ENCODE measurements around the gene DERL3.

Gene DERL3

GRCh38 chr22:23806837-23807236, 32.0 kb downstream of the DERL3 start:
- in situ Hi-C loops (cut with MboI; ENCODE audit: low sequenced_read_pairs) = no loop called here

DNA sequence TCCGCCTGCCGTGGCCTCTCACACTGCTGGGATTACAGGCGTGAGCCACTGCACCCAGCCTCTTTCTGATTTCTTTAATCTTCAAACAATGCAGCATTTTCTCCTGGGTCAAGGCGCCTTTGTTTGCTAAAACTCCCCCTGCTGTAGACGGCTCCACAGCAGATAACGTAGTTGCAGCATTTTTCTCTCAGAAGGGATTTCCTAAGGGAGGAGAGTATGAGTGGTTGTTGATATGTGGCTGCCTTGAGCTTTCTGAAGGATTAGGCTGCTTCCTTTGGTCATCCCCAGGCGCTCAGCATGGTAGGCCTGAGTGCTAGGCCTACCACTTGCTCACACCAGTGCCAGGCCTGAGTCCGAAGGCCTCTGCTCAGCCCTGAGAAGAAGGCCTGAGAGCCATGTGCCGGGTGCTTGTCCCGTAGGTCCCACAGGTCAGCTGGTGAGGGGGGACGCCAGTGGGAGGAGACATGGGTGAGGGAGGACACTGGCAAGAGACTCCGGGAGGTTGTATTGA, 34.0 kb downstream of the DERL3 start:
- in situ Hi-C loops (cut with MboI; ENCODE audit: low sequenced_read_pairs) = no loop called here

GRCh38 chr22:23803001-23803819, 35.6 kb downstream of the DERL3 start:
- in situ Hi-C loops (cut with MboI; ENCODE audit: low sequenced_read_pairs) = no loop called here

DNA sequence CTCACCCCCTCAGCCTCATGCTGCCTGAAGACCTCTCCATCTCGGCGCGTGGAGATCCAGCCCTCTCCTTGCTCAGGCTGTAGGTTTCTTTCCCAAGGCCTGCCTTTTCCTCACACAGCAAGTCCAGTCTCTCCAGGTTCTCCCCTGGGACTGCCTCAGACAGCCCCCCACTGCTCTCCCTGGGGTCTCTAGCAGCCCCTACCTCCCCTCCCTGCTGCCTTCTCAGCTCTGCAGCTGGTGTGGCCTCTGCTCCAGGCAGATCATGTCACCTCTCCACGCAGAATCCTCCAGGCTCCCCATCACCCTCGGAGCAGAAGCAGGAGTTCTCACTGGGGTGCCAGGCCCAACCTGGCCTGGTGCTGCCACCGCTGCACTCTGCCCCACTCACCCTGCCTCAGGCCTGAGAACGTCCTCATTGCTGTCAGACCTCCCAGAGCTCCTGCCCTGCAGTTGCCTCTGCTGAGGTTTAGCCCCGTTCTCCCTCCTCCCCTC, 36.9 kb downstream of the DERL3 start:
- in situ Hi-C loops (cut with MboI; ENCODE audit: low sequenced_read_pairs) = no loop called here

GRCh38 chr22:23801238-23801821, 37.5 kb downstream of the DERL3 start:
- in situ Hi-C loops (cut with MboI; ENCODE audit: low sequenced_read_pairs) = no loop called here

DNA sequence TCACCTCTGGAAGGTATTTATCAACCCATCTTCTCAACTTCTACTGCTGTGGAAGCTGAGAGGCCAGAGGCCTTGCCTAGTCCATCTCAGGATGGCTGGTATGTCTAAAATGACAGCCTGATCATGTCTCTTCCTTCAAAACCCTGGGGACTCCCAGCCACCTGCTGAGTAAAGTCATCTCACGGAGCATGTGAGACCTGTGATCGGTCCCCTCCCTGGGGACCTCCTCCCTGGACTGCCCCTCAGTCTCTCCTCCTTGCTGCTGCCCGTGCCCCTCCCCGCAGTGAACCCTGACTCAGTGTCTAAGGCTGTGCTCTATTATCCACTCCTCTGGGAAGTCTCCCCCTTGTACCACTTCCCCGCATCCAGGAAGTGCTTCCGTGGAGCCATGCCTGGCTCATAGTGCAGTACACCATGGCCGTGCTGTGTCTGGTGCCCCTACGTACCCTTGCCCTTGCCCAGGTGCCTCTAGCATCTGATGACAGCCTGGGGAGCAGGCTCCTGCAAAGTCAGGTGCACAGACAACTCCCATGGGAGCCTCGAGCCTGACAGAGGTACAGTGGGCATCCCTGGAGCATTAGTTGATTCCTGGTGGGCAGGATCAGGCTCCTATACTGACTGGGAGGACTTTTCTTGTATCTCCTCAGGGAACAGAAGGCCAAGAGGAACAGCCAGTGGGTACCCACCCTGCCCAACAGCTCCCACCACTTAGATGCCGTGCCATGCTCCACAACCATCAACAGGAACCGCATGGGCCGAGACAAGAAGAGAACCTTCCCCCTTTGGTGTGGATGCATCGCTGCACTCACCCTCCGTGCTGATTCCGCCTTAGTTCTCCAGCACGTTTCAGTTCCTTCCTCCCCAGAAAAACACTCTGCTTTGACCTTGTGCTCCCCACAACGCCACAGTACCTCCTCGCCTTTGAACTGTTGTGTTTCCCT, 38.2 kb downstream of the DERL3 start:
- in situ Hi-C loops (cut with MboI; ENCODE audit: low sequenced_read_pairs) = no loop called here

GRCh38 chr22:23796461-23796860, 42.3 kb downstream of the DERL3 start:
- in situ Hi-C loops (cut with MboI; ENCODE audit: low sequenced_read_pairs) = no loop called here

- in situ Hi-C loops (cut with MboI; ENCODE audit: low sequenced_read_pairs) = no loop called here
Measured at GRCh38 chr22:23793326-23793725, 45.5 kb downstream of the DERL3 start.

GRCh38 chr22:23791738-23792645, 46.8 kb downstream of the DERL3 start:
- in situ Hi-C loops (cut with MboI; ENCODE audit: low sequenced_read_pairs) = no loop called here

DNA sequence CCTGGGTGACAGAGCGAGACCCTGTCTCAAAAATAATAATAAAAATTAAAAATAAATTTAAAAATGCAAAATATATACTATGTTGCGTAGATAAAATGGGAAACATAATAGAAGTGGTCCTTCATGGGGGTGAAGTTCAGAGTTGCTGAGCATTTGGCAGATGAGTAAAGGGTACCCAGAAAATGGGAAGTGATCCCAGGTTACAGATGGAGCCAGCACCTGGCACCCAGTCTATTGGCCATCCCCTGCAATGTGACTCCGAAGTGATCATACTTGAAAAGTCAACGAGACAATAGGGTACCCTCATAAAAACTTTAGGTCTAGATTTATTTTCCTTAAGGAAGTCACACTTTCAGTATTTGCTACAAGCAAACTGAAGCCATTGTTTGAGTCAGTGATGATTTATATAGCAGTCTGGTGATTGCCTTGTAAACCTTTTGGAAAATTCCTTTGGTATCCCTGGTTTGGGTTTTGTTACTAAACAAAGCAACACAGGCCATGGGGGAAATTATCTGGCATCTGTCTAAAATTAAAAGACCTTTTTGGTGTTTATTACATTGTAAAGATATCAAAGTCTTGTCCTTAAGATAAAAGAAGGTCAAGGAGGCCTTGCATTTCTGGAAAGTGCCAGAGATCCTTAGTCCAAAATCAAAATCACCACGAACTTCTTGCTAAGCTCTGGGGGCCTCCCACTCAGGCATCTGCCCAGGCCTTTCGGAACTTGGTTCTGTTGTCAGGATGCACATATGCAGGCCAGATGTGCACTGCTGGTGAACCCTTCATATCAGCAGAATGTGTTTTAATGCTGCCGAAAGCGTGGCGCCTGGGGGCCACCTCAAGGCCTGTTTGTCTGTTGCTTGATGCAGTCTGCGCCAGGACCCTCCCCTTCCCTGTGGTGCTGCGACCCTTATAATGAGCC, 47.7 kb downstream of the DERL3 start:
- in situ Hi-C loops (cut with MboI; ENCODE audit: low sequenced_read_pairs) = no loop called here

DNA sequence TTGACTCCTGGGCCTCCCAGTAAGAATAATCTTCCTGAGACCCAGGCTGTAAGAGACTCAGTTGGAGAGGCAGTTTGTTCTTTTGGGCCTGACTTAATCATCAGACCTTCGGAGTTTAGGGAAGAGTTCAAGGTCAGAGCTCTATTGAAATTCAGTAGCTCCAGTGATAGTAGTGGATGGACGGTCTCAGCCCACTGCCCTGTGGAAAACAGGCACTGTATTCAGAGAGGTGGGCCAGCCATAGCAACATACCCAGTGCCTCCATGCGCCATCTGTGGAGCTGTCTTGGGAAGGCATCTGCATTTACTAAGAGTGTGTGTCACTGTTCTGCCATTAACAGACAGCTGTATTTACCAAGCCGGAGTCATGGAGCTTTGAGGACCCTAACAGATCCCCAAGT, 49.2 kb downstream of the DERL3 start:
- in situ Hi-C loops (cut with MboI; ENCODE audit: low sequenced_read_pairs) = no loop called here

DNA sequence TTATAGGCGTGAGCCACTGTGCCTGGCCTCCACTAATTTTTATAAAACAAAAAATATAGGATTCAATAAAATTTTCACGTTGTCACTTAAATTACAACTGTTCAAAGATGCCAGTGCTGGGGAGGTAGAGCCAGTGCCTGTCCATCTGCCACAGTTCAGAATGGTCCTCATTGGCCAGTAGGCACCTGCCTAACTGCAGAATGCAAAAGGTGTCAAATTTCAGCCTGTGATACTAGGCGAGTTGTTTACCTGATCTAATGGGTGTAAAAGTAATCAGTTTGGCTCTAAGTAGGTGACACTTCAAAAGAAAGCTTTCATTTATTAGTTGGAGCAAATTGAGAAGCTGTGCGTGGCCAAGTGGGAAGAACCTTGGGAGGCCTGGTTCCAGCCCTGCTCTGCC, 49.7 kb downstream of the DERL3 start:
- in situ Hi-C loops (cut with MboI; ENCODE audit: low sequenced_read_pairs) = no loop called here

- in situ Hi-C loops (cut with MboI; ENCODE audit: low sequenced_read_pairs) = no loop called here
Measured at GRCh38 chr22:23787910-23788309, 50.9 kb downstream of the DERL3 start.

GRCh38 chr22:23787600-23787896, 51.3 kb downstream of the DERL3 start:
- in situ Hi-C loops (cut with MboI; ENCODE audit: low sequenced_read_pairs) = no loop called here

- in situ Hi-C loops (cut with MboI; ENCODE audit: low sequenced_read_pairs) = no loop called here
Measured at GRCh38 chr22:23786752-23787599, 51.8 kb downstream of the DERL3 start, which contains the start of gene SMARCB1. Gene SMARCB1 (plus strand): TSS chr22:23786966. CDS start chr22:23787170, 204 bp downstream.

- in situ Hi-C loops (cut with MboI; ENCODE audit: low sequenced_read_pairs) = no loop called here
Measured at GRCh38 chr22:23786261-23786710, 52.5 kb downstream of the DERL3 start.

Measured in HL-60/S4 treated with phorbol 12-myristate 13-acetate at 8.2 ng/mL for 4 days and 3 days (cell line).